Measurements from ENCODE around the gene MEGF11. TPM values are rescaled to one million over a fixed set of nuclear protein-coding genes. Genes with fewer than 3 reads are reported as not detected.

Gene MEGF11
- total RNA-seq, 2 experiments from 2014 or later: not detected

GRCh38 chr15:66041276-66041675 is 212.3 kb downstream of the MEGF11 start:
- ATAC-seq: no peak
- ChIA-PET POLR2A (interaction anchor here (0.7 kb wide), 1 partner anchor 1183 kb away, joined by 6 read pairs; no protein-coding TSS in a partner anchor), CTCF (no interaction called here)
- Mint-ChIP-seq H3K4me1 (ENCODE audit: low read depth) (no peaks in the 10 kb centered on the region), H3K27me3 (ENCODE audit: low read depth) (peaks cover 23% of the 10 kb centered on the region), H3K4me3 (no peak overlapping the region), H3K27ac (no peak overlapping the region), H3K9me3 (ENCODE audit: insufficient read depth) (no peaks in the 10 kb centered on the region), H3K36me3 (ENCODE audit: low read depth) (no peaks in the 10 kb centered on the region)
- DNase-seq: no peak

- Mint-ChIP-seq H3K27ac (no peak overlapping the region), H3K9me3 (ENCODE audit: insufficient read depth) (no peaks in the 10 kb centered on the region), H3K4me3 (no peak overlapping the region), H3K4me1 (ENCODE audit: low read depth) (no peaks in the 10 kb centered on the region), H3K36me3 (ENCODE audit: low read depth) (no peaks in the 10 kb centered on the region), H3K27me3 (ENCODE audit: low read depth) (peaks cover 27% of the 10 kb centered on the region)
- ChIA-PET CTCF (no interaction called here), POLR2A (no interaction called here)
- ATAC-seq (no peak), DNase-seq (no peak)
Observed at GRCh38 chr15:66040211-66040892, 213.2 kb downstream of the MEGF11 start.

DNA sequence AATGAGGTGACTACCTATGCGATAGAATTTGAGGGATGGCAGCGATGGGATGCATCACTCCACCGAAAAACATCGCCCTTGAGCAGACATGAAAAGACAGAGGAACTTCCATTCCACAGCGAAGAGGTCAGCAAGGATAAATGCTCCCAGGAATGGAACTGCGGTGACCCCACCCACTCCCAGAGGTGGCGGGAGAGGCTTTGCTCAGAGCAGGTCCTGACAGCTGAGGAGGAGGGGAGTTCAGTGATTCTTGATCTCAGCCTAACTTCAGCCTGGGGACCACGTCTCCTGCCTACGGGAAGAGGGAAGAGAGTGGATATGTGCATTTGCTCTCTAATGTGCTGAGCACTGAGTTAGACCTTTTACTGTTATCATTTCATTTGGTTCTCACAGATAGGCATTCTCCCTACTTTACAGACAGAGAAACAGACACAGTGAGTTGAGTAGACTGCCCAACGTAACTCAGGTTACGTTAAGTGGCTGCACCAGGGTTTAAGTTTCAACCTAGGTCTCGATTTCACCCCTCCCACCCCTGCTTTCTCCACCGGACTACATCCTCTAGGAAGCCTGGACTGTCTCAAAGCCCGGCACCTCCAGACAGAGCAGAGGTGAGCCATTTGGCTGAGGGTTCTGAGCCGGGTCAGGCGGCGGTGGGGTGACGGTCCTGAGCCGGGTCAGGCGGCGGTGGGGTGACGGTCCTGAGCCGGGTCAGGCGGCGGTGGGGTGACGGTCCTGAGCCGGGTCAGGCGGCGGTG is 214.3 kb downstream of the MEGF11 start:
- Mint-ChIP-seq H3K4me1 (ENCODE audit: low read depth) (no peaks in the 10 kb centered on the region), H3K36me3 (ENCODE audit: low read depth) (no peaks in the 10 kb centered on the region), H3K27ac (no peak overlapping the region), H3K9me3 (ENCODE audit: insufficient read depth) (no peaks in the 10 kb centered on the region), H3K27me3 (ENCODE audit: low read depth) (peaks cover 30% of the 10 kb centered on the region), H3K4me3 (no peak overlapping the region)
- ATAC-seq (no peak), DNase-seq (no peak)
- POLR2A ChIA-PET: no interaction called here
- CTCF ChIA-PET: no interaction called here

DNA sequence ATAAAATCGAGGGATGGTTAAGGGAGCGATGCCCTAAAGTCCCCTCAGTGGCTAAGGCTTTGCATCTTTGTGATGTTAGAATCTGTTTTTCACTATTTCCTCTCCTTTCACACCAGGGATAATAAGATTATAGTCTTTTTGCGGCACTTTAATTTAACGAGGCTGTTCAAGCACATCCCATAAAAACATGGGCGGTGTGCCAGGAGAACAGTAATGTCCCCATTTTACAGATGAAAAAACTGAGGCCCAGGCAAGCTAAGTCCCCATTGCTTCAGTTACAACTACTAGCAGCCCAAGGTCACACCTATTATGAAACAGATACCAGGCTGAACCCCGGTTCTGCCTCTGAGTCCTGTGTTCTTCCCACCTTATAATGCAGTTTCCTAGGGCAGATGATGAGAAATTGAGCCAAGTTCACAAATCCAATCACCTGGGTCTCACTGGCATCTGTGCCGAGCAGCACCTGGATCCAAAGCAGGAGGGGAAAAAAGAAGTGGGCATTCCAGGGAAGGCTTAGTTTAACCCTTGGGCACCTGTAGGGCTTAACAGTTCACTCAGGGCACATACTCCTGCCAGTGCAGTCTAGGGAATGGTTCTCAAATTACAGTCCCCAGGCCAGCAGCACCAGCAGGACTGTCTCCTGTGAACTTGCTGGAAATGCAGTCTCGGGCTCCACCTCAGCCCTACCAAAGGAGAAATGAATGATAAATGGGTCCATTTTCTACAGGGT is 215.0 kb downstream of the MEGF11 start:
- DNase-seq (no peak), ATAC-seq (no peak)
- H3K4me3 Mint-ChIP-seq: no peak overlapping the region
- H3K9me3 Mint-ChIP-seq (ENCODE audit: insufficient read depth): no peaks in the 10 kb centered on the region
- H3K4me1 Mint-ChIP-seq (ENCODE audit: low read depth): no peaks in the 10 kb centered on the region
- no peak overlapping the region for H3K27ac Mint-ChIP-seq
- no peaks in the 10 kb centered on the region for H3K36me3 Mint-ChIP-seq (ENCODE audit: low read depth)
- H3K27me3 Mint-ChIP-seq (ENCODE audit: low read depth): peaks cover 28% of the 10 kb centered on the region
- ChIA-PET CTCF (no interaction called here), POLR2A (no interaction called here)

DNA sequence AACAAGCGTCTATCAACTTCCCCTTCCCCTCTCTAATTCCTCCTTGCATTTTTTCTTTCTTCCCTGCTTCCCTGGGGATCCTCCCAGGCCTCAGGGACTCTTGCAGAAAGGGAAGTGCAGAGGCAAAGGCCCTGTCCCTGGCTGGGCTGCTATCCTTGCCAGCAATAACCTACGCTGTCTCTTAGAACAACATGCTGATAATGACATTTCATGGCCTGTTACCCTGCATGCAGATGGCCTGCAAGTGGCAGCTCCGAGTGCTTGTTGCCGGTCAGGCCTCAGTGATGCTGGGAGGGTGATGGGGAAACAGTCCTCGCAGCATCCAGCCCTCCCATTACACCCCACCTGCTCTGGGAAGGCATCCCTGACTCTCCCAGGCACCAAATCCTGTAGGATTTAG is 216.7 kb downstream of the MEGF11 start:
- Mint-ChIP-seq H3K4me1 (ENCODE audit: low read depth) (no peaks in the 10 kb centered on the region), H3K36me3 (ENCODE audit: low read depth) (no peaks in the 10 kb centered on the region), H3K4me3 (no peak overlapping the region), H3K27me3 (ENCODE audit: low read depth) (peaks cover 26% of the 10 kb centered on the region), H3K9me3 (ENCODE audit: insufficient read depth) (no peaks in the 10 kb centered on the region), H3K27ac (no peak overlapping the region)
- ChIA-PET POLR2A (no interaction called here), CTCF (no interaction called here)
- ATAC-seq: no peak
- DNase-seq: no peak

GRCh38 chr15:66035901-66036300 is 217.6 kb downstream of the MEGF11 start:
- ATAC-seq (no peak), DNase-seq (no peak)
- Mint-ChIP-seq H3K4me3 (no peak overlapping the region), H3K27me3 (ENCODE audit: low read depth) (peaks cover 26% of the 10 kb centered on the region), H3K27ac (no peak overlapping the region), H3K9me3 (ENCODE audit: insufficient read depth) (no peaks in the 10 kb centered on the region), H3K36me3 (ENCODE audit: low read depth) (no peaks in the 10 kb centered on the region), H3K4me1 (ENCODE audit: low read depth) (no peaks in the 10 kb centered on the region)
- CTCF ChIA-PET: no interaction called here
- POLR2A ChIA-PET: no interaction called here

DNA sequence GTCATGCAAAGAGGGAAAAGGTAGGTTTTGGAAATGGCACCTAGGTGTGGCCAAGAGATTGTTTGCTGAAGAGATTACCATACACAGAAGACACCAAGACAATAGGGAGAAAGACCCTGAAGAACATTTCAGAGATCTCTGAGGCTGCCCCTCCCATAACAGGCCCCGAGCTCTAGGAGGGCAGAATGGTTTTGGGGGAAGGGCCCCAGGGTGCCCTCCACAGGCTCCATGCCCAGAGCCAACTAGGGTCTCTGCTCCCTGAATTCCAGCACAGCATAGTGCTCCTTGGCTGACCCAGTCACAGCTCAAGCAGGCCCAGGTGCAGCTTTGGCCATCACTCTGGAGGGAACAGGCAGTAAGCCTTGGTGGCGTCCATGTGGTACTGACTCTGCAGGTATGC is 220.4 kb downstream of the MEGF11 start:
- H3K36me3 Mint-ChIP-seq (ENCODE audit: low read depth): no peaks in the 10 kb centered on the region
- ATAC-seq (no peak), DNase-seq (no peak)
- H3K27me3 Mint-ChIP-seq (ENCODE audit: low read depth): peaks cover 17% of the 10 kb centered on the region
- ChIA-PET CTCF (no interaction called here), POLR2A (no interaction called here)
- no peaks in the 10 kb centered on the region for H3K4me1 Mint-ChIP-seq (ENCODE audit: low read depth)
- no peak overlapping the region for H3K4me3 Mint-ChIP-seq
- H3K9me3 Mint-ChIP-seq (ENCODE audit: insufficient read depth): no peaks in the 10 kb centered on the region
- no peak overlapping the region for H3K27ac Mint-ChIP-seq

DNA sequence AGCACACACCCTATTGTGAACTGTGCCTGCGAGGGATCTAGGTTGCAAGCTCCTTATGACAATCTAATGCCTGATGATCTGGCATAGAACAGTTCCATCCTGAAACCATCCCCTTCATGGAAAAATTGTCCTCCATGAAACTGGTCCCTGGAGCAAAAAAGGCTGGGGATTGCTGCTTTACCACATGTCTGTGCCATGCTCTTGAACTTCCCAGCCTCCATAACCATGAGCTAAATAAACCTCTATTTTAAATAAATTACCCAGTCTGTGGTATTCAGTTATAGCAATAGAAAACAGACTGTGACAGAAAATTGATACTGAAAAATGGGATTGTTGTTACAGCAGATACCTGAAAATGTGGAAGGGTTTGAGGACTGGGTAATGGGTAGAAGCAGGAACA is 221.5 kb downstream of the MEGF11 start:
- POLR2A ChIA-PET: no interaction called here
- ATAC-seq: no peak
- CTCF ChIA-PET: no interaction called here

DNA sequence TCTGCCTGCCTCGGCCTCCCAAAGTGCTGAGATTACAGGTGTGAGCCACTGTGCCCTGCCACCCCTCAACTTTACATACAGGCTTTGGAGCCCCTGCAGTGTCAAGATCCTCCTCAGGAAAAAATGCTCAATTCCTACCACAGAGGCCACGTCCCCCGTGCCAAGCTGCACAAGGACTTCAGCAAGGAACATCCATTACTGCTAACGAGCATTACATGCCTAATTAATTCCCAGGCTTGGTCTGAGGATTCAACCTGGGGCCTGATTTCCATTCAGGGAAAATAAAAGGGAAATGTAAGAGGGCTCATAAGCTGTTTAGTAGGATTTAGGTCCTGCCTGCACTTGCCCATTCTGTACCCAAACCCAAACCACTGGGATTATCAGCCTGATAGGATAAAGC is 222.9 kb downstream of the MEGF11 start:
- CTCF ChIA-PET: no interaction called here
- Mint-ChIP-seq H3K4me1 (ENCODE audit: low read depth) (no peaks in the 10 kb centered on the region), H3K9me3 (ENCODE audit: insufficient read depth) (no peaks in the 10 kb centered on the region), H3K27me3 (ENCODE audit: low read depth) (peaks cover 15% of the 10 kb centered on the region), H3K4me3 (no peak overlapping the region), H3K36me3 (ENCODE audit: low read depth) (no peaks in the 10 kb centered on the region), H3K27ac (no peak overlapping the region)
- no peak for ATAC-seq
- no peak for DNase-seq
- POLR2A ChIA-PET: no interaction called here

More for the DNA sequence above, 221.5 kb downstream of the MEGF11 start:
- no peak for DNase-seq
- Mint-ChIP-seq H3K27me3 (ENCODE audit: low read depth) (peaks cover 17% of the 10 kb centered on the region), H3K9me3 (ENCODE audit: insufficient read depth) (no peaks in the 10 kb centered on the region), H3K36me3 (ENCODE audit: low read depth) (no peaks in the 10 kb centered on the region), H3K4me1 (ENCODE audit: low read depth) (no peaks in the 10 kb centered on the region), H3K27ac (no peak overlapping the region), H3K4me3 (no peak overlapping the region)

DNA sequence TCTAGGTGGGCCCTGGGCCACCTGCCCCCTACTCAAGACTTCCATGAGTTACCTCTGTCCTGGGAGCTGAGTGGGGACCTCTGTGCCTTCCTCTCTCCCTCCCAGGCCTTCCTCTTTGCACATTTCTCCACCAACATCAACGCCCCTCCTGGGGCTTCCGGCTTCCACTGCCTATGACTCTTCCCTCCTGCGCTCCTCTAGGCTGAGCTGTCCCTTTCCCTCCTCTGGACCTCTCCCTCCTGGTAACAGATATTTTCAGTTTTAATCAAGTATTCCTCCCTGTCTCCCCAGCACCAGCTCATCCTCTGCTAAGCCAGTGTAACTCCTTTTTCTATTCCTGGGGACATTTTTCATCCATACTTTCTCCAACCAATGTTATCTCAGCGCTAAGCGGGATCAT is 223.9 kb downstream of the MEGF11 start:
- ATAC-seq (no peak), DNase-seq (no peak)
- no peak overlapping the region for H3K4me3 Mint-ChIP-seq
- peaks cover 20% of the 10 kb centered on the region for H3K27me3 Mint-ChIP-seq (ENCODE audit: low read depth)
- no peaks in the 10 kb centered on the region for H3K4me1 Mint-ChIP-seq (ENCODE audit: low read depth)
- H3K9me3 Mint-ChIP-seq (ENCODE audit: insufficient read depth): no peaks in the 10 kb centered on the region
- ChIA-PET CTCF (no interaction called here), POLR2A (no interaction called here)
- no peaks in the 10 kb centered on the region for H3K36me3 Mint-ChIP-seq (ENCODE audit: low read depth)
- H3K27ac Mint-ChIP-seq: no peak overlapping the region

- POLR2A ChIA-PET: interaction anchor here (0.6 kb wide), 1 partner anchor 561 kb away, joined by 3 read pairs; no protein-coding TSS in a partner anchor
- H3K27me3 Mint-ChIP-seq (ENCODE audit: low read depth): peaks cover 21% of the 10 kb centered on the region
Observed at GRCh38 chr15:66027268-66027805, 226.2 kb downstream of the MEGF11 start.

DNA sequence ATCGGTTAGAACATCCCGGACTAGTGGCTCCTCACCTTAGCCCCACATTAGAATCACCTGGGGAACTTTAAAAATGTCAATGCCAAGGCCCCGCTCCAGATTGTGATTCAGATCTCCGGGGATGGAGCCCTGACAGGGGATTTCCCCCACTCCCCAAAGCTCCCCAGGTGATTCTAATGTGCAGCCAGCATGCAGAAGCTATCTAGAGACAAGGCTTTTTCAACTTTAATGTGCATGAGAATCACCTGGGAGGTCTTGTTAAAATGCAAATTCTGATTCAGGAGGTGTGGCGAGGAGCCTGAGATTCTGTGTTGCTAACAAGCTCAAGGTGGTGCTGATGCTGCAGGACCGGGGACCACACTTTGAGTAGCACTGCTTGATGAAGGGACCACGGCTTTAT is 227.6 kb downstream of the MEGF11 start:
- CTCF ChIA-PET: no interaction called here
- POLR2A ChIA-PET: no interaction called here
- no peaks in the 10 kb centered on the region for H3K9me3 Mint-ChIP-seq (ENCODE audit: insufficient read depth)
- H3K27ac Mint-ChIP-seq: no peak overlapping the region
- no peaks in the 10 kb centered on the region for H3K4me1 Mint-ChIP-seq (ENCODE audit: low read depth)
- ATAC-seq (no peak), DNase-seq (no peak)
- peaks cover 21% of the 10 kb centered on the region for H3K27me3 Mint-ChIP-seq (ENCODE audit: low read depth)
- no peaks in the 10 kb centered on the region for H3K36me3 Mint-ChIP-seq (ENCODE audit: low read depth)
- no peak overlapping the region for H3K4me3 Mint-ChIP-seq

More at GRCh38 chr15:66027268-66027805, 226.2 kb downstream of the MEGF11 start:
- H3K36me3 Mint-ChIP-seq (ENCODE audit: low read depth): no peaks in the 10 kb centered on the region
- DNase-seq (no peak), ATAC-seq (no peak)
- no peak overlapping the region for H3K27ac Mint-ChIP-seq
- H3K4me3 Mint-ChIP-seq: no peak overlapping the region
- H3K4me1 Mint-ChIP-seq (ENCODE audit: low read depth): no peaks in the 10 kb centered on the region
- no peaks in the 10 kb centered on the region for H3K9me3 Mint-ChIP-seq (ENCODE audit: insufficient read depth)
- CTCF ChIA-PET: no interaction called here

Measured in activated CD8-positive, alpha-beta T cell treated with anti-CD3 and anti-CD28 coated beads, Interleukin-2, amount 10 ng/mL, durations not matched to agents 7 days and 5 days (primary cell).